Endothelial cell (in vitro differentiated cells): ENCODE data around the gene TPTE. TPM values are rescaled to one million over a fixed set of nuclear protein-coding genes. Genes with fewer than 3 reads are reported as not detected.
"Not testable (repeated sequence)": the region's sequence is repeated elsewhere in the genome, so short reads cannot be mapped to it uniquely, and the experiment has no call there.

Source experiments
- DNase-seq: peaks from one replicate; pipeline ENCODE4 v3.0.0; 2021; ENCODE audit warnings: low spot score
- H3K27ac Mint-ChIP-seq: one replicate; pipeline ENCODE4 v1.8.0; 2021; ENCODE audit warnings: mixed read lengths, inconsistent platforms; ENCODE audit not compliant: unreplicated experiment
- H3K27me3 Mint-ChIP-seq: one replicate; pipeline ENCODE4 v1.8.0; 2021; ENCODE audit warnings: mild to moderate bottlenecking, moderate library complexity, mixed read lengths, inconsistent platforms; ENCODE audit not compliant: unreplicated experiment
- H3K36me3 Mint-ChIP-seq: one replicate; pipeline ENCODE4 v1.8.0; 2021; ENCODE audit warnings: mild to moderate bottlenecking, low read depth, mixed read lengths, inconsistent platforms; ENCODE audit not compliant: unreplicated experiment
- H3K4me1 Mint-ChIP-seq: one replicate; pipeline ENCODE4 v1.8.0; 2021; ENCODE audit warnings: mild to moderate bottlenecking, mixed read lengths, inconsistent platforms; ENCODE audit not compliant: unreplicated experiment
- H3K4me3 Mint-ChIP-seq: one replicate; pipeline ENCODE4 v1.8.0; 2021; ENCODE audit warnings: mild to moderate bottlenecking, mixed read lengths, inconsistent platforms; ENCODE audit not compliant: unreplicated experiment
- H3K9me3 Mint-ChIP-seq: one replicate; pipeline ENCODE4 v1.8.0; 2021; ENCODE audit warnings: mixed read lengths, inconsistent platforms; ENCODE audit not compliant: unreplicated experiment
- CTCF ChIP-seq: fragments of 200-600 bp; sonication (generic); IDR thresholded peaks from one replicate; pipeline ENCODE4 v1.5.0; 2021; ENCODE audit warnings: antibody characterized with exemption; ENCODE audit not compliant: unreplicated experiment
- total RNA-seq: library from RNA; stranded (reverse); fragmentation: NEBNext Ultra II Directional; extraction: Animal tissue kit (Norgen Biotek cat#: 25700); gene quantifications from one replicate; pipeline ENCODE4 v1.2.1, GENCODE V29; 2021; ENCODE audit not compliant: unreplicated experiment

The TPTE gene
- total RNA-seq, 1 donor from 2014 or later = not detected

DNA sequence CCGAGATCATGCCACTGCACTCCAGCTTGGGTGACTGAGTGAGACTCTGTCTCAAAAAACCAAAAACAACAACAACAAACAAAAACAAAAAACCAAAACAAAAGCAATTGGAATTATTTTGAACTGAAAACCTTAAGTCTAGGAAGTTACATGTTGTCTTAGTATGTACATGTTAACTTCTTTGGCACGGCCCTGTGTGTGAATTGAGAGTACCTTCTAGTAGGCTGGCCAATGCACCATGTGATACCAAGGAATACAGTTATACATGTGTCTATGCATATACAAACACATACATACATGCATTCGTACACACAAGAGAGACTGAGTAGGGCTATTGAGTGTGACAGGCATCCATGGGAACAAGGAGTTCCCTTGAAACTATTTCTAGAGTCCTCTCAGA lies 18.6 kb downstream of the TPTE start:
- H3K9me3 Mint-ChIP-seq = peaks cover 16% of the 10 kb centered on the region
- H3K36me3 Mint-ChIP-seq = no peaks in the 10 kb centered on the region
- H3K27me3 Mint-ChIP-seq = peaks cover 4% of the 10 kb centered on the region
- H3K4me1 Mint-ChIP-seq = no peaks in the 10 kb centered on the region
- H3K4me3 Mint-ChIP-seq = no peak overlapping the region
- no peak for DNase-seq
- no peak overlapping the region for H3K27ac Mint-ChIP-seq
- TF ChIP-seq CTCF = no peak

DNA sequence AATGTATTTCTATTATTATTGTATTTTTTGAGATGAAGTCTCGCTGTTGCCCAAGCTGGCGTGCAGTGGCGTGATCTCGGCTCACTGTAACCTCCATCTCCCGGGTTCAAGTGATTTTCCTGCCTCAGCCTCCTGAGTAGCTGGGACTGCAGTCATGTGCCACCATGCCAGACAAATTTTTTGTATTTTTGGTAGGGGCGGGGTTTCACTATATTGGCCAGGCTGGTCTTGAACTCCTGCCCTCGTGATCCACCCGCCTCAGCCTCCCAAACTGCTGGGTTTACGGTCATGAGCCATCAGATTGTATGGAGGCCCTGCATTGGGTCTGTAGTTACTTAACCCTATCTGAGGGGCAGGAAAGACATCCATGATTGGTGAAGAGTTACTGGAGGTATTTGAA lies 23.0 kb downstream of the TPTE start:
- H3K27ac Mint-ChIP-seq, H3K27me3 Mint-ChIP-seq, H3K4me1 Mint-ChIP-seq, DNase-seq, H3K4me3 Mint-ChIP-seq: not testable (repeated sequence)
- Mint-ChIP-seq H3K36me3 (peaks cover 17% of the 10 kb centered on the region), H3K9me3 (peaks cover 28% of the 10 kb centered on the region)

GRCh38 chr21:10547868-10548267 lies 26.5 kb downstream of the TPTE start:
- Mint-ChIP-seq H3K27me3 (peaks cover 12% of the 10 kb centered on the region), H3K9me3 (peaks cover 45% of the 10 kb centered on the region), H3K36me3 (peaks cover 17% of the 10 kb centered on the region)
- DNase-seq, H3K4me3 Mint-ChIP-seq, H3K4me1 Mint-ChIP-seq, H3K27ac Mint-ChIP-seq: not testable (repeated sequence)

- H3K9me3 Mint-ChIP-seq = peaks cover 45% of the 10 kb centered on the region
- H3K36me3 Mint-ChIP-seq = peaks cover 17% of the 10 kb centered on the region
Observed at GRCh38 chr21:10548331-10548954, 27.1 kb downstream of the TPTE start.

GRCh38 chr21:10570803-10571202 lies 49.4 kb downstream of the TPTE start:
- not testable (repeated sequence) for DNase-seq, H3K27me3 Mint-ChIP-seq
- H3K9me3 Mint-ChIP-seq = peaks cover 26% of the 10 kb centered on the region

More at GRCh38 chr21:10548331-10548954, 27.1 kb downstream of the TPTE start:
- not testable (repeated sequence) for H3K27ac Mint-ChIP-seq, H3K4me1 Mint-ChIP-seq, DNase-seq, H3K4me3 Mint-ChIP-seq
- peaks cover 12% of the 10 kb centered on the region for H3K27me3 Mint-ChIP-seq

DNA sequence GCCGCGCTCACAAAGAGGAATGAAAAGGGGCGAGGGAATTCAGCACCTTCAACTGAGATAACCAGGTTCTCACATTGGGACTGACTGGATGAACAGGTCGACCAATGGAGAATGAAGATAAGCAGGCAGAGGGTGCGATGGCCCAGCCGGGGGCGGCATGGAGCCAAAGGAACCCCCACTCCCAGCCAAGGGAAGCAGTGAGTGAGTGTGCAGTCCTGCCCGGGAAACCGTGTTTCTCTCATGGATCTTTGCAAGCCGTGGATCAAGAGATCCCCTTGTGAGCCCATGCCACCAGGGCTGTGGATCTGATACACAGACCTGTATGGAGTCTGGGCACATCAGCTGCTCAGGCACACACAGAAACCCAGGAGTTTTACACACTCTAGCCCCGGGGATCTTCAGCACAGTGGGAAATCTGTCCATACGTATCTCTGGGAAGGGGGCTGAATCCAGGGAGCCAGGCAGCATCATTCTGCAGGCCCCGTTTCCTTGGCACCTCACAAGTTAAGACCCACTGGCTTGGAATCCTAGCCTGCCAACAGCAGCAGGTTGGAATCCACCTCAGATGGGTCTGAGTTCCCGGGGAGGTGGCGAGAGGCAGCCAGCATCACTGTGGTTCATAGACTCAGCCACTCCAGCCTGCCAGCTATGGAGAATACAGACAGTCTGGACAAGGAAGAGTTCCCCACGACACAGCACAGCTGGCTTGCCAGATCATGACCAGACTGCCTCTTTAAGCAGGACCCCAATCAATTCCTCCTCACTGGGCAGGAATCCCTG lies 53.3 kb downstream of the TPTE start:
- not testable (repeated sequence) for H3K4me1 Mint-ChIP-seq, H3K27me3 Mint-ChIP-seq, H3K27ac Mint-ChIP-seq, DNase-seq, H3K4me3 Mint-ChIP-seq
- H3K36me3 Mint-ChIP-seq = peaks cover 12% of the 10 kb centered on the region
- peaks cover 35% of the 10 kb centered on the region for H3K9me3 Mint-ChIP-seq

More at GRCh38 chr21:10570803-10571202, 49.4 kb downstream of the TPTE start:
- H3K4me1 Mint-ChIP-seq, H3K4me3 Mint-ChIP-seq, H3K27ac Mint-ChIP-seq: not testable (repeated sequence)
- peaks cover 12% of the 10 kb centered on the region for H3K36me3 Mint-ChIP-seq

DNA sequence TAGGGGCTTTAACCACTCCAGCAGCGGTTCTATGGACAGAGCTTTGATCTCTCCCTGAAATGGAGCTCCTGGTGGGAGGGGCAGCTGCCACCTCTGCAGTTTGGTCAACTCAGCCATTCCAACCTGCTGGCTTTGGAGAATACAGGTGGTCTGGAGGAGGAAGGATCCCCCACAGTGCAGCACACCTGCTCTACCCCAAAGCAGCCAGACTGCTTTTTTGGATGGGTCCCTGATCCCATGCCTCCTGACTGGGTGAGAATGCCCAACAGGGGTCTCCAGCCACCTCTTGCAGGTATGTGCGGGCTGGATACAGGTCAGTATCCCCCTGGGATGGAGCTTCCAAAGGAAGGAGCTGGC lies 53.9 kb downstream of the TPTE start:
- no peak for DNase-seq
- Mint-ChIP-seq H3K4me3 (no peak overlapping the region), H3K27me3 (peaks cover 9% of the 10 kb centered on the region), H3K27ac (no peak overlapping the region), H3K9me3 (peaks cover 35% of the 10 kb centered on the region), H3K36me3 (peaks cover 12% of the 10 kb centered on the region), H3K4me1 (no peaks in the 10 kb centered on the region)
- no peak for TF ChIP-seq CTCF

DNA sequence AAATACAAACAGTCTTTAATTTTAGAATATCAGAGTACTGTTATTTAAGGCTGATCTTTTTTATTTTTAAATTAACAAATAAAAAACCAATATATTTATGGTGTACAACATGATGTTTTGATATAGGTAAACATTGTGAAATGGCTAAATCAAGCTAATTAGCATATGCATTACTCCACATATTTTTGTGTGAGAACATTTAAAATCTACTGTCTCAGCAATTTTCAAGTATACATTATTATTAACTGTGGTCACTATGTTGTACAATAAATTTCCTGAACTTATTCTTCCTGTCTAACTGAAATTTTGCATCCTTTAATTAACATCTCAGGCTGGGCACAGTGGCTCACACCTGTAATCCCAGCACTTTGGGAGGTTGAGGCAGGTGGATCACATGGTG lies 57.5 kb downstream of the TPTE start:
- peaks cover 33% of the 10 kb centered on the region for H3K9me3 Mint-ChIP-seq
- H3K27ac Mint-ChIP-seq, H3K4me3 Mint-ChIP-seq, DNase-seq, H3K27me3 Mint-ChIP-seq, H3K4me1 Mint-ChIP-seq: not testable (repeated sequence)
- H3K36me3 Mint-ChIP-seq = peaks cover 10% of the 10 kb centered on the region

GRCh38 chr21:10589115-10589514 lies 67.7 kb downstream of the TPTE start:
- not testable (repeated sequence) for H3K4me1 Mint-ChIP-seq, H3K36me3 Mint-ChIP-seq, H3K27me3 Mint-ChIP-seq, H3K27ac Mint-ChIP-seq, H3K4me3 Mint-ChIP-seq, DNase-seq
- peaks cover 14% of the 10 kb centered on the region for H3K9me3 Mint-ChIP-seq

- not testable (repeated sequence) for H3K27ac Mint-ChIP-seq, H3K9me3 Mint-ChIP-seq, H3K4me3 Mint-ChIP-seq, H3K4me1 Mint-ChIP-seq, H3K27me3 Mint-ChIP-seq, H3K36me3 Mint-ChIP-seq, DNase-seq
Observed at GRCh38 chr21:10607074-10607473, 85.7 kb downstream of the TPTE start.
